Neuronal stem cell (in vitro differentiated cells): ENCODE results near the gene ATP5F1E.

Source experiments
- DNase-seq: peaks from one replicate; pipeline ENCODE4 v3.0.0-alpha.2; 2013; ENCODE audit warnings: low spot score
- H2AFZ ChIP-seq: one replicate; pipeline ENCODE4 v1.6.1; 2013; ENCODE audit warnings: mild to moderate bottlenecking, low read length, inconsistent platforms
- H2AK5ac ChIP-seq: 2 replicates; pipeline ENCODE4 v1.6.1; 2013; ENCODE audit warnings: low read depth, mild to moderate bottlenecking, inconsistent platforms, low read length, moderate library complexity, mixed read lengths
- H2BK120ac ChIP-seq: 2 replicates; pipeline ENCODE4 v1.6.1; 2013; ENCODE audit warnings: low read depth, mild to moderate bottlenecking, inconsistent platforms, low read length, moderate library complexity, mixed read lengths
- H2BK12ac ChIP-seq: one replicate; pipeline ENCODE4 v1.6.1; 2013; ENCODE audit warnings: low read length, inconsistent platforms
- H2BK15ac ChIP-seq: 2 replicates; pipeline ENCODE4 v1.6.1; 2013; ENCODE audit warnings: mild to moderate bottlenecking, low read length, inconsistent platforms, mixed read lengths
- H2BK5ac ChIP-seq: one replicate; pipeline ENCODE4 v1.6.1; 2013; ENCODE audit warnings: inconsistent platforms, mild to moderate bottlenecking, low read length, moderate library complexity
- H3K14ac ChIP-seq: one replicate; pipeline ENCODE4 v1.6.1; 2013; ENCODE audit warnings: low read length, inconsistent platforms
- H3K18ac ChIP-seq: 2 replicates; pipeline ENCODE4 v1.6.1; 2013; ENCODE audit warnings: low read length, inconsistent platforms
- H3K23ac ChIP-seq: 2 replicates; pipeline ENCODE4 v1.6.1; 2013; ENCODE audit warnings: low read depth, mild to moderate bottlenecking, mixed read lengths, low read length, inconsistent platforms; ENCODE audit not compliant: poor library complexity
- H3K27ac ChIP-seq: replicated peaks from 3 replicates; pipeline ENCODE4 v1.5.1; 2013; ENCODE audit warnings: low read length, inconsistent platforms
- H3K27me3 ChIP-seq, 3 experiments: 2 replicates each; pipeline ENCODE4 v1.6.1; 2013; ENCODE audit warnings: low read length in 3 of 3, mild to moderate bottlenecking in 2 of 3, inconsistent platforms in 1 of 3, low read depth in 1 of 3, mixed read lengths in 1 of 3, moderate library complexity in 1 of 3; ENCODE audit not compliant: control insufficient read depth in 3 of 3, insufficient read depth in 3 of 3
- H3K36me3 ChIP-seq, 2 donors: replicated peaks in 1 of 2; 2 replicates each; pipeline ENCODE4 v1.6.1; 2013; ENCODE audit warnings: low read length in 2 of 2; ENCODE audit not compliant: control insufficient read depth in 2 of 2, insufficient read depth in 2 of 2
- H3K4ac ChIP-seq: 2 replicates; pipeline ENCODE4 v1.6.1; 2013; ENCODE audit warnings: inconsistent platforms, mild to moderate bottlenecking, low read length, moderate library complexity
- H3K4me1 ChIP-seq, 2 donors: 1 replicate in 1 of 2; 2 replicates in 1 of 2; pipeline ENCODE4 v1.6.1; 2013; ENCODE audit warnings: low read length in 2 of 2, low read depth in 1 of 2; ENCODE audit not compliant: control insufficient read depth in 2 of 2, insufficient read depth in 1 of 2
- H3K4me2 ChIP-seq: one replicate; pipeline ENCODE4 v1.6.1; 2013; ENCODE audit warnings: mild to moderate bottlenecking, low read length, inconsistent platforms; ENCODE audit not compliant: insufficient read depth, poor library complexity, severe bottlenecking
- H3K4me3 ChIP-seq, 2 donors: 2 replicates each; pipeline ENCODE4 v1.5.1; 2013; ENCODE audit warnings: low read length in 2 of 2, mild to moderate bottlenecking in 2 of 2, inconsistent platforms in 1 of 2, moderate library complexity in 1 of 2
- H3K79me1 ChIP-seq: one replicate; pipeline ENCODE4 v1.6.1; 2013; ENCODE audit warnings: low read depth, mild to moderate bottlenecking, inconsistent platforms, low read length, moderate library complexity
- H3K9ac ChIP-seq: one replicate; pipeline ENCODE4 v1.6.1; 2013; ENCODE audit warnings: mild to moderate bottlenecking, low read depth, low read length, inconsistent platforms; ENCODE audit not compliant: poor library complexity
- H3K9me3 ChIP-seq, 2 donors: replicated peaks in 1 of 2; 2 replicates each; pipeline versions ENCODE3 to v1.6.1; 2013; ENCODE audit warnings: low read length in 2 of 2, mild to moderate bottlenecking in 2 of 2, inconsistent platforms in 1 of 2, low read depth in 1 of 2, mixed read lengths in 1 of 2, moderate library complexity in 1 of 2; ENCODE audit not compliant: control insufficient read depth in 2 of 2, insufficient read depth in 1 of 2
- H4K8ac ChIP-seq: one replicate; pipeline ENCODE4 v1.6.1; 2013; ENCODE audit warnings: low read depth, mild to moderate bottlenecking, inconsistent platforms, low read length, moderate library complexity
- H4K91ac ChIP-seq: one replicate; pipeline ENCODE4 v1.6.1; 2013; ENCODE audit warnings: low read length, low read depth, mild to moderate bottlenecking, inconsistent platforms; ENCODE audit not compliant: poor library complexity
- WGBS, 2 donors: extraction: QIAGEN DNeasy Blood & Tissue Kit; methylation state at CpG; one replicate each; pipeline ENCODE4 v1.1.7; 2013; ENCODE audit warnings: missing lambda C conversion rate in 2 of 2, mixed read lengths in 1 of 2; ENCODE audit not compliant: insufficient read length in 2 of 2, insufficient replicate concordance in 1 of 2; ENCODE audit errors: extremely low coverage in 2 of 2; 5-methylcytosine and 5-hydroxymethylcytosine counted together

The ATP5F1E gene

DNA sequence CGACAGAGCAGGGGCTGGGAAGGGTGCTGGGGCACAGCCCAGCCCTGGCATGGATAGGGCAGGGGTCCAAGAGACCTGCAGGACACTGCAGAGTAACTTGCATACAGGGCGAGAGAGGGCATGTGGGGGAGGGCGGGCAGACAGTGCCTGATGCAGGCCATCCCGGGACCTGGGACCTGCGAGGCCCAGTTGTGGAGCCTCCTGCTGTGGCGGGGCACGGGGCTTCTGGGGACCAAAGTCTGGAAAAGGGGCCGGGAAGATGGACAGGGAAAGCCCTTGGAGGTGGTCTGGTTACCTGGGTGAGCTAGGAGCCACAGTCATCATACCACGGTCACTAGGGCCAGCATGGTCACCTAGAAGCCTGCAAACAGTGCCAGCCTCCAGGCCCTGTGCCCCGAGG lies 13.3 kb downstream of the ATP5F1E start:
- Histone ChIP-seq H3K9ac (peak overlapping the region; percentile 56), H2BK120ac (peak overlapping the region; percentile 30), H3K79me1 (peaks cover 3% of the 10 kb centered on the region), H2BK5ac (no peak overlapping the region), H3K27ac (no peak overlapping the region), H3K9me3 (no peaks in the 10 kb centered on the region), H4K8ac (no peak overlapping the region), H2AK5ac (peak overlapping the region; percentile 77), H3K36me3 (peaks cover 6 to 17% of the 10 kb centered on the region in 2 donors), H3K23ac (peak overlapping the region; percentile 25), H3K14ac (no peak overlapping the region), H3K27me3 (no peaks in the 10 kb centered on the region), H3K4me1 (no peaks in the 10 kb centered on the region), H2BK15ac (no peak overlapping the region), H2AFZ (no peak overlapping the region), H3K4me3 (no peak overlapping the region), H3K4me2 (no peak overlapping the region), H3K4ac (no peak overlapping the region), H2BK12ac (no peak overlapping the region), H3K18ac (no peak overlapping the region), H4K91ac (no peak overlapping the region)
- no CpG with 5 or more reads among the region's 10 CpGs for WGBS, 2 donors
- no peak for DNase-seq

DNA sequence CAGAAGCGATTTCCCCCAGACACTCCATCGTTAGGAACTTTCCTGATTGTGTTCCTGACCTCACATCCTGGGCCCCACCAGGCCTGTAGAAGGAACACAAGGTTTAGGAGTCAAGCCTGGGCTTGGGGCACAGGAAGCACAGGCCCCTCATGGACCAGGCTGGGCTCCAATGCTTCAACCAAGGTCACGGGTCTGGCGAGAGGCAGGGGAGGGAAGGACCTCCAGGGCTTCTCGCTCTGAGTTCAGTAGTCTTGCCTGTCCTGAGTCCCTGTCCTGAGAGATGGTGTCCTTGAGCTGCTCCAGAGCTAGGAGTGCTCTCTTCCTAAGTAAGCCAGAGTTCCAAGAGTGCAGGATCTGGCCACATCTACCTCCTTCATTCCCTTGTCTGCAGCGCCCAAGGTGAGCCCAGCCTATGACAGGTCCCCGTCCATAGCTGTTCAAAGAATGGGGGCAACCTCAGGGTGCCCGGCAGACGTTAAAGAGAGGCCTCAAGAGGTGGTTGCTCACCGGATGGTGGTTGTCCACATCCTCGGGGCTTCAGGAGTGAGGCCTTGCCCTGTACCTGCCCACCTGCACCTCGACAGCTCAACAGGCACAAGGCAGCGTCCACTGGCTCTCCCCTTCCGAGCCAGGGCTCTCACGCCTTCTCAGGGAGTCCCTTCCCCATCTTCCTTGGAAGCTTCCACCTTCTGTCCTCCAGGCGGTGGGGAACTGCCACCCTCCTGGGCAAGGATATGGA lies 14.5 kb downstream of the ATP5F1E start:
- Histone ChIP-seq H3K4me1 (no peaks in the 10 kb centered on the region), H4K91ac (peak overlapping the region; percentile 26), H2AFZ (no peak overlapping the region), H2BK5ac (peak overlapping the region; percentile 11), H2AK5ac (peak overlapping the region; percentile 83), H3K4ac (peak overlapping the region; percentile 27), H3K18ac (peak overlapping the region; percentile 31), H3K14ac (no peak overlapping the region), H3K36me3 (peaks cover 0 to 5% of the 10 kb centered on the region in 2 donors), H3K27me3 (no peaks in the 10 kb centered on the region), H3K4me2 (no peak overlapping the region), H2BK15ac (no peak overlapping the region), H3K27ac (no peak overlapping the region), H3K9ac (peak overlapping the region; percentile 15), H2BK120ac (peak overlapping the region; percentile 52), H3K79me1 (peaks cover 2% of the 10 kb centered on the region), H3K4me3 (no peak overlapping the region), H3K23ac (no peak overlapping the region), H2BK12ac (peak overlapping the region; percentile 6), H4K8ac (no peak overlapping the region), H3K9me3 (no peaks in the 10 kb centered on the region)
- no peak for DNase-seq
- no CpG with 5 or more reads among the region's 16 CpGs for WGBS, 2 donors

DNA sequence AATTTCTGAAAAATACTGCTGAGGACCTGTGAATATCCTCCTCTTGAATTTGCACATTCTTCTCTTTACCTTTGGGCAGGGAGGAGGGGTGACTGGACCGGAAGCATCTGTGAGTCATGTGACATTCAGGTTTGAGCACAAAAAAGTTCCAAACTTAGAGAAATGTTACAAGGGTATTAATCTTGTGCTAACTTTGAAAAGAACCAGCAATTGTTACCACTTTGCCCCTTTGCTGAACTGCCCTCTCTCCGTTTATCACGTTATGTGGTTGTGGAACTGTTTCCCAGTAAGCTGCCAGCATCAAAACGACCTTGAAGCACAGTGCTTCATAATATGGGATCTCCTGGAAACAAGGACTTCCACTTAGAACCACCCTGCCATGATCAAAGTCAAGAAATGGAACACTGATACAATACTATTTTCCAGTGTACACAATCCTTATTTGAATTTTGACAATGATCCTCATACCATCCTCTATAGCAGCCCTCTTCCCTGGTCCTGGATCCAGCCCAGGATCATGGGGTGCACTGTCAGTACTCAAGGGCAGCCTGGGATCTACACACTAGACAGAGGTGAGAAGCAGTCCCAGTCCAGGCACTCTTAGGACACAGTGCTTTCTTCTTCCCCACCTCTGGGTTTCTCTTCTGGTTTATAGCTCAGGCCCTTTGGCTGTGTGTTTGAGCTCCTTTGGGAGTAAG lies 15.2 kb downstream of the ATP5F1E start:
- no peak overlapping the region for H3K4me3 ChIP-seq
- H2AFZ ChIP-seq: no peak overlapping the region
- no peak overlapping the region for H2BK12ac ChIP-seq
- WGBS, 2 donors: no CpG with 5 or more reads among the region's 4 CpGs
- no peak overlapping the region for H3K4me2 ChIP-seq
- H3K14ac ChIP-seq: no peak overlapping the region
- no peaks in the 10 kb centered on the region for H3K4me1 ChIP-seq
- no peak overlapping the region for H2BK5ac ChIP-seq
- H3K9me3 ChIP-seq: no peaks in the 10 kb centered on the region
- H3K79me1 ChIP-seq: peaks cover 2% of the 10 kb centered on the region
- no peak overlapping the region for H4K91ac ChIP-seq
- H3K36me3 ChIP-seq: no peaks in the 10 kb centered on the region
- H2AK5ac ChIP-seq: no peak overlapping the region
- no peak overlapping the region for H3K9ac ChIP-seq
- DNase-seq: no peak
- H3K4ac ChIP-seq: no peak overlapping the region
- no peak overlapping the region for H3K23ac ChIP-seq
- H4K8ac ChIP-seq: no peak overlapping the region
- no peak overlapping the region for H3K18ac ChIP-seq
- H3K27me3 ChIP-seq: no peaks in the 10 kb centered on the region
- no peak overlapping the region for H3K27ac ChIP-seq
- no peak overlapping the region for H2BK120ac ChIP-seq
- no peak overlapping the region for H2BK15ac ChIP-seq
